Measurements from ENCODE around the gene BLACAT1. TPM values are rescaled to one million over a fixed set of nuclear protein-coding genes. Genes with fewer than 3 reads are reported as not detected.

BLACAT1 gene
- total RNA-seq, 1 experiment from 2014 or later: 0.34 TPM

DNA sequence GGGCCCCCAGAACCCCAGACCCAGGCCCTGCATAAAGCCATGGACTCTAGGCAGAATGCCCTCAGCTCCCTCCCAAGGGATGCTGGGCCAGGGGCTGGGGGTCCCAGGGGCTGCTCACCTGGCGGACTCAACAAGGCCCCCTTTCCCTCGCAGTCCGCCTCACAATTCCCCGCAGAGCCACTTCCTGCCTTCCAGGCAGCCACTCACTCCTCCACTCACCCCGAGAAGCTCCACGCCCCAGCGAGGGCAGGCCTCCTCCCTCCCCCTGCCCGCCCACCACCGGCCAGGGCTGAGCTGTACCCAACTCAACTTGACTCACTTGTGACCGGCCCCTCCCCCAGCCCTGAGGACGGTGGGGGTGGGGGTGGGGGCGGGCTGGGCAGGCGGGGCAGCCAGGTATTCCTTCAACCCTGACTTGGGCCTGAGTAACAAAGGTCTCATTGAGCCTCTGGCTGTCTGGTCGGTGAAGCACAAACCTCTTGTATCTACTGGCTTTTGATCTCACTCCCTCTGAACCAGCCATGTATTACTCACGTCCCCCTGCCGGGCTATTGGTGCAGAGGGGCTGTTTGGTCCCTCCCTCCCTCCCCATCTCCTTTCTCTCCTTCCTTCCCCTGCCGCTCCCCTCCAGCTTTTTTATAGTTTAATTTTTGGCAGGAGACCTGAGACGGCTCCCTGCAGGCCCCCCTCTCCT, 5.9 kb downstream of the BLACAT1 start:
- ChIA-PET CTCF (interaction anchor here (0.6 to 1.5 kb wide), 5 partner anchors 9 to 96 kb away, joined by 3 to 5 read pairs (median 4); no protein-coding TSS in a partner anchor), POLR2A (interaction anchor here (0.5 kb wide), 1 partner anchor 101 kb away, joined by 5 read pairs; no protein-coding TSS in a partner anchor)
- H3K36me3 Mint-ChIP-seq (ENCODE audit: insufficient read depth, unreplicated experiment): no peaks in the 10 kb centered on the region

DNA sequence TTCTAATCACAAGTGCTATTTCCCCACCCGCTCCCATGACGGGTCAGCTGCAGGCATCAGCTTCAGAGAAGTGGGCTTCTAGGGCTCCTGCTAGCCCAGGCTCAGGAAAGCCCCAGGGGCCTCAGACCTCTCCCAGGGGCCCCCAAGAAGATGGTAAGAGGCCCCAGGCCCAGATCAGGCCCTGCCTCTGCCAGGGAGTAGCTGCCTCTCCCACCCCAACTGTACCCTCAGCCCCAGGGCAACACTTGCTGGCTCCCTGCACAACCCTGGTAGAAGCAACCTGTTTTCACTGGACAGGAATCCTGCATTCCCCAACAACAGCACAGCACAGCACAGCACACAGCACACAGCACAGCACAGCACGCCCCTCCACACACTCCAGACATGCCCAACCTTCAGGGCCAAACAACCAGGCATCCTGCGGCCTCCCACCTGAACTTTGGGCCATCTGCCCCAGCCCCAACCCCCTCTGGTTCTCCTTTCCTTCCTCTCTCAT, 6.5 kb downstream of the BLACAT1 start:
- H3K9me3 ChIP-seq: no peaks in the 10 kb centered on the region
- Mint-ChIP-seq H3K9me3 (ENCODE audit: unreplicated experiment) (no peaks in the 10 kb centered on the region), H3K27me3 (ENCODE audit: insufficient read depth, unreplicated experiment) (peaks cover 3% of the 10 kb centered on the region), H3K36me3 (ENCODE audit: insufficient read depth, unreplicated experiment) (no peaks in the 10 kb centered on the region), H3K4me1 (ENCODE audit: low read depth, unreplicated experiment) (peaks cover 20% of the 10 kb centered on the region), H3K4me3 (ENCODE audit: unreplicated experiment) (peak overlapping the region; percentile 71), H3K27ac (ENCODE audit: unreplicated experiment) (peak overlapping the region; percentile 84)
- TSS peak; percentile 15 for BruUV-seq (replicated peaks)
- no peaks in the 10 kb centered on the region; the same call in 1 of the 2 replicates for H3K27me3 ChIP-seq (replicated peaks; ENCODE audit: control insufficient read depth, insufficient read depth, low read length)
- H3K4me3 ChIP-seq (ENCODE audit: low read depth, low read length): peak overlapping the region; percentile 4; the same call in 1 of the 2 replicates
- TF ChIP-seq, protein P1, sequence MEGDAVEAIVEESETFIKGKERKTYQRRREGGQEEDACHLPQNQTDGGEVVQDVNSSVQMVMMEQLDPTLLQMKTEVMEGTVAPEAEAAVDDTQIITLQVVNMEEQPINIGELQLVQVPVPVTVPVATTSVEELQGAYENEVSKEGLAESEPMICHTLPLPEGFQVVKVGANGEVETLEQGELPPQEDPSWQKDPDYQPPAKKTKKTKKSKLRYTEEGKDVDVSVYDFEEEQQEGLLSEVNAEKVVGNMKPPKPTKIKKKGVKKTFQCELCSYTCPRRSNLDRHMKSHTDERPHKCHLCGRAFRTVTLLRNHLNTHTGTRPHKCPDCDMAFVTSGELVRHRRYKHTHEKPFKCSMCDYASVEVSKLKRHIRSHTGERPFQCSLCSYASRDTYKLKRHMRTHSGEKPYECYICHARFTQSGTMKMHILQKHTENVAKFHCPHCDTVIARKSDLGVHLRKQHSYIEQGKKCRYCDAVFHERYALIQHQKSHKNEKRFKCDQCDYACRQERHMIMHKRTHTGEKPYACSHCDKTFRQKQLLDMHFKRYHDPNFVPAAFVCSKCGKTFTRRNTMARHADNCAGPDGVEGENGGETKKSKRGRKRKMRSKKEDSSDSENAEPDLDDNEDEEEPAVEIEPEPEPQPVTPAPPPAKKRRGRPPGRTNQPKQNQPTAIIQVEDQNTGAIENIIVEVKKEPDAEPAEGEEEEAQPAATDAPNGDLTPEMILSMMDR (IDR thresholded peaks at IDR 0.05; ENCODE audit: insufficient read depth in 1 of 2, low read depth in 1 of 2, low read length in 1 of 2, severe bottlenecking in 1 of 2, unreplicated experiment in 1 of 2): no peak
- ChIA-PET POLR2A (interaction anchor here (0.5 kb wide), 1 partner anchor 101 kb away, joined by 5 read pairs; no protein-coding TSS in a partner anchor), CTCF (interaction anchor here (0.6 to 1.5 kb wide), 5 partner anchors 8 to 95 kb away, joined by 3 to 5 read pairs (median 4); no protein-coding TSS in a partner anchor)
- H3K36me3 ChIP-seq (ENCODE audit: control insufficient read depth, insufficient read depth, low read length): no peaks in the 10 kb centered on the region
- DNase-seq: no peak
- H3K4me1 ChIP-seq: peaks cover 32% of the 10 kb centered on the region
- intact Hi-C loops (cut with micrococcal nuclease; ENCODE audit: unreplicated experiment): no loop called here

More for the DNA sequence above, 5.9 kb downstream of the BLACAT1 start:
- H3K4me1 Mint-ChIP-seq (ENCODE audit: low read depth, unreplicated experiment): peaks cover 20% of the 10 kb centered on the region
- peak overlapping the region; percentile 25 for H3K4me3 ChIP-seq (ENCODE audit: low read depth, low read length)
- peaks cover 3% of the 10 kb centered on the region for H3K27me3 Mint-ChIP-seq (ENCODE audit: insufficient read depth, unreplicated experiment)
- peaks cover 32% of the 10 kb centered on the region for H3K4me1 ChIP-seq
- intact Hi-C loops (cut with micrococcal nuclease; ENCODE audit: unreplicated experiment): no loop called here
- TF ChIP-seq, protein P1 (IDR thresholded peaks at IDR 0.05; ENCODE audit: insufficient read depth in 1 of 2, low read depth in 1 of 2, low read length in 1 of 2, severe bottlenecking in 1 of 2, unreplicated experiment in 1 of 2): no peak
- peak overlapping the region; percentile 84 for H3K27ac Mint-ChIP-seq (ENCODE audit: unreplicated experiment)
- no peaks in the 10 kb centered on the region for H3K9me3 Mint-ChIP-seq (ENCODE audit: unreplicated experiment)
- peak overlapping the region; percentile 71 for H3K4me3 Mint-ChIP-seq (ENCODE audit: unreplicated experiment)
- no TSS peak for BruUV-seq (replicated peaks)
- H3K27me3 ChIP-seq (replicated peaks; ENCODE audit: control insufficient read depth, insufficient read depth, low read length): no peaks in the 10 kb centered on the region; the same call in 1 of the 2 replicates
- DNase-seq: peak; percentile 74 to 86
- no peaks in the 10 kb centered on the region for H3K9me3 ChIP-seq
- H3K36me3 ChIP-seq (ENCODE audit: control insufficient read depth, insufficient read depth, low read length): no peaks in the 10 kb centered on the region

DNA sequence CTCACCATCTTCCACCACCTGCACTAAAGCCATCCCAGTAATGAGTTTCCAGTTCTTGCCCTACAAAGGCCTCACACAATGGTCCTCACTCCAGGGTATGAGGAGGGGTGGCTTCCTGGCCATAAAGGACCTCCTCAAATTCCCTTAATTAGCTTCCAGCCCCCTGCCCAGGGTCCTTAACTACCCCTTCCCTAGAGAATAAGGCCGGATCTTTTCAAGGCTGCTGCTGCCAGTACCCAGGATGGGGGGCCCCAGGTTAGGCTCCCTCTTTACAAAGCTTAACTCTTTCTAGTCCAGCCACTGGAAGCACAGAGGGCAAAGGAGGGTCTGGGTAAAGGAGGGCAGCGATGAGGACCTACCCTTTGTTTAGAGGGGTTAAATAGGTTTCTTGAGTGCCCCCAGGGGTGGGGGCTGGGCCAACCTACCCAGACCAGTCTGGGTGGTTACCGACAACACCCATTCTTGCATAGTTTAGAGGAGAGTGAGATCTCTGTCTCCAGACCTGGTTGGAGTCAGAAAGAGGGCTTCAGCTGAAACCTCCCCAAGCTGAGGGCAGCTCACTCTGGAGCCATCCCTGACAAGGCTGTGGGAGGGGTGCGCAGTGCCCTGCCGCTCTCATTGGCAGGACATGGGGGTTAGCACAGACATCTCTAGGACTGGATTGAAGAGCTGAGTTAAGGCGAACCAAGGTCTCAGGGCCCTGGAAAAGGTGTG, 7.1 kb downstream of the BLACAT1 start:
- no TSS peak for BruUV-seq (replicated peaks)
- Mint-ChIP-seq H3K27me3 (ENCODE audit: insufficient read depth, unreplicated experiment) (peaks cover 3% of the 10 kb centered on the region), H3K36me3 (ENCODE audit: insufficient read depth, unreplicated experiment) (no peaks in the 10 kb centered on the region), H3K27ac (ENCODE audit: unreplicated experiment) (peak overlapping the region; percentile 84), H3K4me1 (ENCODE audit: low read depth, unreplicated experiment) (peaks cover 20% of the 10 kb centered on the region), H3K9me3 (ENCODE audit: unreplicated experiment) (no peaks in the 10 kb centered on the region), H3K4me3 (ENCODE audit: unreplicated experiment) (peak overlapping the region; percentile 71)
- CTCF ChIA-PET: interaction anchor here (1.5 kb wide), 1 partner anchor 10 kb away, joined by 5 read pairs; no protein-coding TSS in a partner anchor
- POLR2A ChIA-PET: no interaction called here
- no peak for DNase-seq
- intact Hi-C loops (cut with micrococcal nuclease; ENCODE audit: unreplicated experiment): no loop called here
- Histone ChIP-seq H3K4me3 (ENCODE audit: low read depth, low read length) (no peak overlapping the region; the same call in 1 of the 2 replicates), H3K36me3 (ENCODE audit: control insufficient read depth, insufficient read depth, low read length) (no peaks in the 10 kb centered on the region), H3K9me3 (no peaks in the 10 kb centered on the region), H3K27me3 (replicated peaks; ENCODE audit: control insufficient read depth, insufficient read depth, low read length) (no peaks in the 10 kb centered on the region), H3K4me1 (peaks cover 32% of the 10 kb centered on the region)
- TF ChIP-seq, protein P1 (IDR thresholded peaks at IDR 0.05; ENCODE audit: insufficient read depth in 1 of 2, low read depth in 1 of 2, low read length in 1 of 2, severe bottlenecking in 1 of 2, unreplicated experiment in 1 of 2): no peak

All from Caco-2 (cell line).